Renal cortical epithelial cell (primary cell): ENCODE data around the gene PAFAH1B2. TPM values are rescaled to one million over a fixed set of nuclear protein-coding genes. Genes with fewer than 3 reads are reported as not detected.

Experiments
- DNase-seq: peaks from one replicate; pipeline ENCODE4 v3.0.0-alpha.2; 2011; ENCODE audit warnings: low read depth
- total RNA-seq: library from RNA; depleted of rRNA; stranded (reverse); fragments of >200 nt; gene quantifications from 2 replicates; pipeline ENCODE4 v1.2.3, GENCODE V29; 2014

The PAFAH1B2 gene
- total RNA-seq, 1 donor from 2014 or later = 238 TPM

- no peak for DNase-seq
Measured at GRCh38 chr11:117220568-117220967, 76.5 kb downstream of the PAFAH1B2 start.

- DNase-seq = no peak
Measured at GRCh38 chr11:117220999-117221774, 77.1 kb downstream of the PAFAH1B2 start.

- no peak for DNase-seq
Measured at GRCh38 chr11:117221775-117222517, 77.9 kb downstream of the PAFAH1B2 start.

GRCh38 chr11:117222991-117223740 is 79.1 kb downstream of the PAFAH1B2 start:
- DNase-seq = no peak

GRCh38 chr11:117223741-117224689 is 79.9 kb downstream of the PAFAH1B2 start:
- DNase-seq = no peak

- DNase-seq = no peak
Measured at GRCh38 chr11:117225553-117226170, 81.6 kb downstream of the PAFAH1B2 start.

Other genes with a start within 250 kb of the PAFAH1B2 start
- gene SIK3, start 45.9 kb upstream of the PAFAH1B2 start, total RNA-seq = 7.6 and 31.3 TPM in 2 replicates
- gene SIDT2, start 34.5 kb downstream of the PAFAH1B2 start, total RNA-seq = 5.4 and 35.5 TPM in 2 replicates
- gene TAGLN, start 55.1 kb downstream of the PAFAH1B2 start, total RNA-seq = 68.5 and 487 TPM in 2 replicates
- gene PCSK7, start 87.8 kb downstream of the PAFAH1B2 start, total RNA-seq = 40.5 and 74.3 TPM in 2 replicates
- gene RNF214, start 88.4 kb downstream of the PAFAH1B2 start, total RNA-seq = 5.7 and 21.6 TPM in 2 replicates
- 0.87 and 5.0 TPM in 2 replicates for gene BACE1-AS, start 147.1 kb downstream of the PAFAH1B2 start, total RNA-seq
- 4.2 and 27.3 TPM in 2 replicates for gene BACE1, start 172.0 kb downstream of the PAFAH1B2 start, total RNA-seq
- gene CEP164, start 183.6 kb downstream of the PAFAH1B2 start, total RNA-seq = 21.2 and 24.1 TPM in 2 replicates